Prostate gland (tissue), 2 donors: Measurements from ENCODE around the gene RAB37.

ENCODE experiments used
- POLR2A ChIP-seq: fragments of 450-650 bp; IDR thresholded peaks from one replicate; pipeline ENCODE4 v1.6.1; 2016; ENCODE audit warnings: antibody characterized with exemption, mild to moderate bottlenecking
- TF ChIP-seq, protein P1 (sequence below), 4 experiments: fragments of 200-600 bp in 2 of 4; fragments of 450-650 bp in 2 of 4; sonication (generic) in 2 of 4; IDR thresholded peaks; 1 replicate in 3 of 4; 2 replicates in 1 of 4; pipeline ENCODE4 v1.5.1; 2016 to 2019; ENCODE audit warnings: antibody characterized with exemption in 4 of 4, mild to moderate bottlenecking in 2 of 4, moderate library complexity in 2 of 4

DNA sequence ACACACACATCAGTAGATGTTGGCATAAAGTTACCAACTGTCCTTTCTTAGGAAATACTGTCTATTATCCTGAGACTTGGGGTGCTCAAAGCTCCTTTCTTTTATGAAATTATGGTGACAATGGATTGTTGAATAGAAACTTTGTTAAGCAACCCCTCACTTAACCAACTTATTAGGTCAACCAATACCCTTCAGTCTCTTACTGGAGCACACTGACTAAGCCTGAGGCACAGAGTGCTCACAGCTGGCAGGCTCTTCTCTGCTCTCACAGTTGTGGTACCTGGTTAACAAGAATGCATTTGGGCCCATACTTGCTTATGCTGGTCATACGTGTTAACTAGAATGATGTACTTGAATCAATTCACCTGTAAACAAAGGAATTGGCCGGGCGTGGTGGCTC, 49.2 kb upstream of the RAB37 start:
- TF ChIP-seq, protein P1, sequence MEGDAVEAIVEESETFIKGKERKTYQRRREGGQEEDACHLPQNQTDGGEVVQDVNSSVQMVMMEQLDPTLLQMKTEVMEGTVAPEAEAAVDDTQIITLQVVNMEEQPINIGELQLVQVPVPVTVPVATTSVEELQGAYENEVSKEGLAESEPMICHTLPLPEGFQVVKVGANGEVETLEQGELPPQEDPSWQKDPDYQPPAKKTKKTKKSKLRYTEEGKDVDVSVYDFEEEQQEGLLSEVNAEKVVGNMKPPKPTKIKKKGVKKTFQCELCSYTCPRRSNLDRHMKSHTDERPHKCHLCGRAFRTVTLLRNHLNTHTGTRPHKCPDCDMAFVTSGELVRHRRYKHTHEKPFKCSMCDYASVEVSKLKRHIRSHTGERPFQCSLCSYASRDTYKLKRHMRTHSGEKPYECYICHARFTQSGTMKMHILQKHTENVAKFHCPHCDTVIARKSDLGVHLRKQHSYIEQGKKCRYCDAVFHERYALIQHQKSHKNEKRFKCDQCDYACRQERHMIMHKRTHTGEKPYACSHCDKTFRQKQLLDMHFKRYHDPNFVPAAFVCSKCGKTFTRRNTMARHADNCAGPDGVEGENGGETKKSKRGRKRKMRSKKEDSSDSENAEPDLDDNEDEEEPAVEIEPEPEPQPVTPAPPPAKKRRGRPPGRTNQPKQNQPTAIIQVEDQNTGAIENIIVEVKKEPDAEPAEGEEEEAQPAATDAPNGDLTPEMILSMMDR (IDR thresholded peaks at IDR 0.05) = no peak
- no peak for TF ChIP-seq POLR2A
